ENCODE measurements around the gene PNPO.

The PNPO gene

DNA sequence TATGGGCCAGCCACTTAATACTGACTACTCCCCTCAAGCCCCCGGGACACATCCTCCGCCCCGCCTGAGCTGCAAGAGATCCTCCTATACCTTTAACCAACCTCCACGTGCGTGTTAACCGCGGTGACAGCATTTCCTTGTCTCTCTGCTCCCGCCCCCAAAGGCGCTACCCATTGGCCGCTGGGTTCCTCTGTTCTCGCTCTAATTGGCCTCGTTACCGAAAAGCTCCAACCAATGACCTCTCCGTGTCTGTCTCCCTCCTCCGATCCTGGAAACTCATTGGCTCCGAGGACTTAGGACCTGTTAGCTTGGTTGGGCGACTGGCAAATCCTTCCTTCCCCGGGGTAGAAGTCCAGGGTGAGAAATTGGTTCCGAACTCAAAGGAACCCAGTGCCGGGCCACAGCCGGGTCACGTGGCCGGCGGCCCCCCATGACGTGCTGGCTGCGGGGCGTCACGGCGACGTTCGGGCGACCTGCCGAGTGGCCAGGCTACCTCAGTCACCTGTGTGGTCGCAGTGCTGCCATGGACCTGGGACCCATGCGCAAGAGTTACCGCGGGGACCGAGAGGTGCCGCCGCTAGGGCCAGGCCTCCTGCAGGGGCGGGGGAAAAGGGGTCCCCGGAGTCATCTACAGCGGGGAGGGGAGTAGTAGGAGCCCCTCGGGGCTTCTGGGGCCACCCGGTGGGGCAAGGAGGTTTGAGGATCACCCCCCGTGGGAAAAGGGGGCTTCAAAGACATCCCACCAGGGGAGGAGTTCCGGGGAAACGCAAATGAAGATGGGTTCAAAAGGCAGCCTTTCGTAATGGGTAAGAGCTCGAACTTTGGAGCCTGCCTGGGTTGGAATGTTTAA lies at the start of gene PNPO:
Gene PNPO (plus strand): TSS at position 326 of the 850 bp plus-strand sequence. CDS start 105 bp downstream, at position 431.
- DNase-seq, result peak; percentile 96

DNA sequence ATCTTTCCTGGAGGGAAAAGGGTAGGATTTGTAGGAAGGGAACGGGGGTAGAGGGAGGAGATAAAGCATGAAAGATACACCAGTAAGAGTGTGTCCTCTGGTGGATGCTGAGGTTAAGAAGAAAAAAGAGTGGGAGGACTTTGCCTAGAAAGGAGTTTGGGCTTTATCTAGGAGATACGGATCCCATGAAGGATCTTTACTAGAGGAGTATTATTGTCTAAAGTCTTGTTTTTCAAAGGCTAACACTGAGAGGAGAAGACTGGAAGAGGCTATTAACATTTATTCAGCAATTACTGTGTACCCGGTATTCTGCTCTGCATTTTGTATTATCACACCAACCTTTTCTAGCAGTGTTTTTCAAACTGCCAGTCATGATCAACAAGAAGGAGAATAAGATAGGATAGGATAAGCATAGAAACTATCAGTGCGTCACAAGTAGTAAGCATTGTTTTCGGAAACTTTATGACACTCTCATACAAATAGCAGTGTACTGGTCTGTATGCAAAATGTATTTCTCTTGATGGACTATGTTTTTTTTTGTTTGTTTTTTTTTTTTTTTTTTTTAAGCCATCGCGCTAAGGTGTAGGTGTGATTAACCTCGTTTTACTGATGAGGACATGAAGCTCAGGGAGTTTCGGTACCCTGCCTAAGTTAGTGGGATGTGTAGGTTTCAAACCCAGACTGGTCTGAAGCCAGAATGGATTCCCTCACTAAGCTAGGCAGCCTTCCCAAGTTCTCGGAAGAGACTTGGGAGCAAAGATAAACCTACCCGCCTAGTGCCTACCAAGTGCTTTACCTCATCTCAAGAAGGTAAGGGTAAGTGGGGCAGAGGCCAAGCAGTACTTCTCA lies 46.6 kb upstream of the PNPO start:
- DNase-seq, result no peak

DNA sequence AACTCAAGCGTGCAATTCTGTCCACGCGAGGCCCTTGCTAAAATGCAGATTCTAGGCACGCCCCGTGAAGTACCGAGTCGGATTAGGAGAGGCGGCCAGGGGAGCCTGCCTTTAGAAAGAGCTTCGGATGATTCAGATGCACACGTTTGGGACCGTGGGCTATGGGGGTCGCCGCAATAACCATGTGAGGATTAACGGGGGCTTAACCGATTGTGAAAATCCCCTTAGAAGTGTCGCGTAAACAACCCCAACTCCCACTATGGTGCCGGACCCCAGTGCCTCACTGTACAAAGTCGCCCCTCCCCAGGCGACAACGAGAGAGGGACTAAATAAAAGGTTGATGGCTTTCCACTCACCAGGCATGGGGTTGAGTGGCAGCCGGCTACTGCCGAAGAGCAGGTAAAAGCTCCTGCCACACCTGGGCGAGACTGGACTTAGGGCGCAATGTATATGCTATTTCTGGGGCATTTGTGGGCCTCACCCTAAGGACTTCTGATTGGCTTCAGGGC lies 46.0 kb upstream of the PNPO start:
- no peak for DNase-seq

DNA sequence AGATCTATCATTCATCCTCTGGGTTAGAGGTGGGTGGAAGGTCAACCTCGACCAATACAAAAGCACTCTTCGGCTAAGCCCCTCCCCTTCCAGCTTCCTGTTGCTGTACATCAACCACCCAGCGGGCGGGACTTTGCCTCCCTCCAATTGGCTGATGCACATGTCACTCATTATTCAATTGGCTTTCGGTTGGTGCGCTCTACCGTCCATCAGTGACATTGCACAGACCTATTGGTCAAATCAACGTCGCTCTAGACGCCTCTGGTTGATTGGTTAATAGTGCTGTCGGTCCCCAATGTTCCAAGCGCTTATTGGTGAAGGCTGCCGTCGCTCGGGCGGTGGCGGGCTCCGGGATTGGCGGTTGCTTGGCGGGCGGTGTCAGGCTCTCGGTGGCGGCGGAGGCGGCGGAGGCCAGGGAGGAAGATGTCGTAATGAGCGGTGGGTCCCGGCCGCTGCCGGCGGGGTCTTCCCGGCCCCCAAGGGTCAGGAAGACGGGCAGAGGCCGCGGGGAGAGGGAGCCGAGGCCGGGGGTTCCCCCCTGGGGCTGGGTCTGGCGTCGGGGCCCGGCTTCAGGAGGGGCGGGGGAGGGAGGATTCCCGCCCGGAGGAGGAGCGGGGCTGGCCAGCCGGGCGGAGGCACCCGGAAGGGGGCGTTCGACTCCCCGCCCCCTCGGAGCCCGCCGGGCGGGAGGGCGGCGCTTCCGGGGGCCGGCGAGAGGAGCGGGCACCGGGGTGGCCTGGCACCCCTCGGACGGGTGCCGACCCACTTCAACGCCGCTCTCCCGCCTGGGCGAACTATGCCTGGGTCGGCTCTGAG lies 45.3 kb upstream of the PNPO start, which contains the start of gene SP2:
Gene SP2 (plus strand): TSS at position 381 of the 816 bp plus-strand sequence. CDS start 51 bp downstream, at position 432.
- DNase-seq, result peak; percentile 99

DNA sequence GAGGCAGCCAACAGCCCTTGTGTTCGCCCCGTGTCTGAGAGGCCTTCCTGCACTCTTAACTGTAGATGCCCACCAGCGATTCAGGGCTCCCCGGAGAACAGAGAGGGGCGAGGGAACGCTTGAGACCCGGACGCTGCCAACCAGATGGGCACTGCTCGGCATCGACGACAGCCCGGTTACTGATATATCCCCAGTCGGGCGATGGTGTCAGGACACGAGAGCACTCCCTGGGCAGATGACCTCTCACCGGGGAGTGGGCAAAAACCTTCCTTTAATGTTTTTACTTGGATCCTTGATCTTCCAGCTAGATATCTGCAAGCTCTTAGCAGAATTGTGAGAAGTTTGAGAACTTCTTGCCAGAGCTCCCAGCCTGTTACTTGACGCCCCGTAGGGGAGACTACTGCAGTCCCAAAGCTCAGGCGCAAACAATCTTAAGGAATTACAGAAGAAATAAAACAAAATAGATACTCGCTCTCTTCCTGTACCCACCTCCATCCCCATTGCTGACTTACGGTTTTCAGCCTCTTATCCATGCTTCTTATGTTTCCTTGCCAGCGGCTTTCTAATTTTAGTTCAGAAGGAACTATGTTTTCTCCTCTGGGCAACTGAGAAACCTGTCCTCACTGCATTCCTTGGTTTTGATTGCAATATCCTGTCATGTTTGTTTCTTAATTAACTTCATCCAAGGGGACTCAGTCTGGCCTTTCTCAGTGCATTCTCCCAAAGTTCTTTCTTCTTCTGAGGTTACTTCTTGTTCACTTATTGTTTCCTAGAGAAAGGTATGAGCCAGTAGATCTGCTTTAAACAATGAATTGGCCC lies 44.5 kb upstream of the PNPO start:
- no peak for DNase-seq

DNA sequence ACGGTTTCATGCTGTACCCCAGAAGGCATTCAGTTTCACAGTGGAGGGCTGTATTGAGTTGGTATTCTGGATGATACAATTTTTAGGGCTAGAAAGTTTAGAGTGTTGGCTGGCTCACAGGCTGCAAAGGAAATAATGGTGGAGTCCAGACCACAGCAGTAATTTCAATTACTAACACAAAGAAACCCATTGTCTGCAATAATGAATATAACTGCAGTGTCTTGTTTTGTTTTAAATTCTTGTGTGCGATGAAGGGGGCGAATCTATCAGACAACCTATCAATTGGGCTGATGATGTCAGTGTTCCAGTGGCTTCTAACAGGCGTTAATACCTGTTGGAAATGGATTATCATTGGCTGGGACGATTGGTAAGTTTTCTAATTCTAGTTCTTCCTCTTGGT lies 43.8 kb upstream of the PNPO start:
- DNase-seq, result no peak

DNA sequence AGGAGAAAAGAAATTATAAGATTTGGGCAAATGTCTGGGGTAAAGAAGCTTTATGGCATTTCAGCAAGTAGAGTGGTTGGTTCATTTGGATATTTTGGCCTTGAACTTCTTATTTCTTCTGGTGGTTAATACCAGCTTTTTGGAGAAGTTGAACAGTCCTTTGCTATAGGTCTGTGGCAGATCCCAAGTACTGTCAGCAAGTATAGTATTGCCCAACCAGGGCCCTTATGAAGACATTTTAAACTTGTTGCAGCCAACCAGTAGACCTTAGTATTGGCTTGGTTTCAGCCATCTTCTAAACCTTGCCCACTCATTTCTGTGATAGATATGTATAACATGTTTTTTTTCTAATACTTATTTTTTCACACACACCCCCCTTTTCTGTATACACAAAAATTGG lies 43.1 kb upstream of the PNPO start:
- no peak for DNase-seq

DNA sequence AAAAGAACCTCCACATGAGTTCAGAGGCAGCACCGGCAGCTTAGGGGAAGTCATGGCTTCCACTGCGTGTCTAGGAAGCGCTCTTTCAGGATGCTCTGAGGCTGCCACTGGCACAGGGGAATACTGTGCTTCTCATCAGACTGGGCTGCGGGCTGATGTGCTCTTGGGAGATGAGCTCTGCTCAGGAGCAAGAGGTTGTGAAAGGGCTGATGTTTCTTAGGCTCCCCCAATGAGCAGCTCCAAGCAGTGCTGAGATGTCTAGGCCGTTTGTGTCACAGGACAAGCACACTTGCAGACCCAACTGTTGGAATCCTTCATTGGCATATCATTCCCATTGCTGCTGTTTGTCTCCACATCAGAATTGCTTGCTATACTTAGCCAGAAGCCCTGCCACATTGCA lies 41.7 kb upstream of the PNPO start:
- DNase-seq, result no peak

DNA sequence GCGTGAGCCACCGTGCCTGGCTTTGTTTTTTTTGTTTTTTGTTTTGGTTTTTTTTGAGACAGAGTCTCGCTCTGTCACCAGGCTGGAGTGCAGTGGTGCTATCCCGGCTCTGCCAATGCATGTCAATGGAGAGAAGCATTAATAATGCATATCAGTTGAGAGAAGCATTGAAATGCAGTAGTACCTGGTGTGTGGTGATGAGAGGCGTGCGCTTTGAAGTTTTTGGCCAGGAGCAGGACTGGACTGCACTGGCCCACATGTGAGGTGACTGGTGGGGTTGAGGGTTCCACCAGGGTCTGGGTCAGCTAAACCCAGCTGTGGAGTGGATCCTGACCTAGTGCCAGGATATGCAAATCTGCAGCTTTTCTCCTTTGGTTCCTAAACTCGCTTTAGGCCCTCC lies 39.9 kb upstream of the PNPO start:
- no peak for DNase-seq

DNA sequence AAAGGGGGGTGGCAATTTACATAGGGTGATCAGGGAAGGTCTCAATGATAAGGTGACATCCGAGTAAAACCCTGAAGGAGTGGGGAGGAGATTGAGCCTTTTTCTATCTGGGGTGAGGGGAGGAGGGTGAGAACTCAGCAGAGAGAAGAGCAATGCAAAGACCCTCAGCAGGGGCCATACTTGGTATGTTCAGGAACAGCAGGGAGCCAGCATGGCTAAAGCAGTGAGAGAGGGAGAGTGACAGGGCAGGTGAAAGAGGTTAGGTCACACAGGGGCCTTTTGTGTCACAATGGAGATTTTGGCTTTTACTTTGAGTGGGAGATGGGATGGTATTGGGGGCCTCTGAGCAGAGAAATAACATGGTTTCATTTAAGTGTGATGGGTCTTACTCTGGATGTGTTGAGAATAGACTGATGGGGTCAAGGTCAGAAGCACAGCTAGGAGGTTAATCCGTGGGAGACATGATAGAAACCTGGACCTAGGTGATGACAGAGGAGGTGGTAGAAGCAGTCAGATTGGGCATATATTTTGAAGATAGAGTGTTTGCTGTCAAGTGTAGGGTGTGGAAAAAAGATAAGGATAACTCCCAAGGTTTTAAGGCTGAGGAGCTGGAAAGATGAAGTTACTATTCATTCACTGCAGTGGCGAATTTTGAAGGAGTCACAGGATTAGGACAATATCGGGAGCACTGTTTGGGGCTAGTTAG lies 39.2 kb upstream of the PNPO start:
- no peak for DNase-seq

DNA sequence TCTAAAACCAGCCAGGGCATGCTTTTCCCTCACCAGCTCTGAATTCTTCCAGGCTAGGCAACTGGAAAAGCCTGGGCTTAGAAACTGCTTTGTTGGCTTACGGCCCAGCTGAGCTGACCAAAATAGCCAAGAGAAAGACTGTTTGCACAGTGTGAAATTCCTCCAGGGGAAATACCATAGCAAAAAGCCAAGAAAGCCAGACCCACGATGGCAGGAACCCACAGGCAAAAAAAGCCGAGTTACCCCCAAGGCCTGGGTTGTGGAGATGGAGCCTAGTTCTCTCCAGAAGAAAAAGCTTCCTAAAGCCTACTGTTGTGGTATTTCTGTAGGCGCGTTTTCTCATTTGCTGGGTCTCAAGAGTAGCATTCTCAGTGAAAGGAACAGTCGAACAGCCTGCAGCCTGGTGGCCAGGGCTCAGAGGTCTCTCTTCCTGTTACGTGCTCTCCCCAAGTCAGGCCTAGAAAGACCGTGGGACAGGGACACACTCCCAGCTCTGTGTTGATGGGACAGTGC lies 36.1 kb upstream of the PNPO start:
- DNase-seq, result no peak

DNA sequence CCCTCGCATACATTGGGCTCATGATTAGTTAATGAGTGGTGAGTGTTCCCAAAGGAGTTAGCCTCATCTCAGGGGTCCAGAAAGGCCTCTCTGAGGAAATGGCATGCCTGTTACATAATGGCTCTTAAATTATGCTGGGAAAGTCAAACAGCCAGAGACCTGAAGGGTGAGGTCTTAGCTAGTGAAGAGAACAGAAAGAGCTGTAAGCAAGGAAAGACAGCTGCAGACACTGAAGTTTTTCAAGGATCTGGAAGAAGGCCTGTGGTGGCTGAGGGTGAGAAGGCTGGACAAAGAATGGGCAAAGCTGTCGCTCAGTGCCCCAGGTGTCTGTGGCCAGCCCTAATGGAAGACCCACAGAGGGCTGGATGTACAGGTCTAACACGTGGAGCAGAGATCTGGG lies 34.9 kb upstream of the PNPO start:
- DNase-seq, result no peak

DNA sequence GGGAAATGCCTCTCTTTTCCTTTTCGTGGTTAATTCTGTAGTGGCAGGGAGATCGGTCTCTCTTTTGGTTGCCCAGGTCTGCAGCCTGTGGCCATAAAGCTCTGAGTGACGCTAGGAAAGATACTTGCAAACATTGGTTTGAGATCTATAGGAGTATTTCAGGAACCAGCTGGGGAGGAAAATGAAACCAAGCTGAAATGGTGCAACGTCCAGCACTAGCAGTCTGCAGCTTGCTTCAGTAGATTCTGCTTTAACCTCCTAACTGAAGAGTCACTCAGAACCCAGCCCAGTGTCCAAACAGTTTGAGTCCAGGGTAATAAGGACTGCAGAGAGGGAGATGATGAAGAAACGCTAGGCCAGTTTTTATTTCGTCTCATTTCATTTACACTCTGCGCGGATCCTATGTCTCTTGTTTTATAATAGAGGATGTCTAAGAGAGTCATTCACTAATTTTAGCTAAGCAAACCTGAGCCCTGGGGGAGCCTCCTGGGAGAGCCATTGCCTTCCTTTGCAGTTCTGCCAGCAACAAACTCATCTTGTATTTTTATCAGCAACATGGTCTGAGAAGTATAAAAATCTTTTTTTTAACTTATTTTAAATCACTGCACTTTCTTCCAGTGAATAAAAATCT lies 33.3 kb upstream of the PNPO start:
- DNase-seq, result no peak

DNA sequence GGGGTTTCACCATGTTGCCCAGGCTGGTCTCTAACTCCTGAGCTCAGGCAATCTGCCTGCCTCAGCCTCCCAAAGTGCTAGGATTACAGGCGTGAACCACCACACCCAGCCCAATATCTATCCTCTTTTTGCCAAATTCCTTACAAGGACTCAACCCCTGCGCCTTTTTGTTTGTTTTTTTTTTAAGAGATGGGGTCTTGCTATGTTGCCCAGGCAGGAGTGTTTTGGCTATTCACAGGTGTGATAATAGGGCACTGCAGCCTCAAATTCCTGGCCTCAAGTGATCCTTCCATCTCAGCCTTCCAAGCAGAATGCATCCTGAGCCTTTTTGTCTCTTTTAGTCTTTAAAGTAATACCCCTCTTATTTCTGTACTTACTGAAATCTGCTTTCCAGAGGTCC lies 28.3 kb upstream of the PNPO start:
- DNase-seq, result no peak

DNA sequence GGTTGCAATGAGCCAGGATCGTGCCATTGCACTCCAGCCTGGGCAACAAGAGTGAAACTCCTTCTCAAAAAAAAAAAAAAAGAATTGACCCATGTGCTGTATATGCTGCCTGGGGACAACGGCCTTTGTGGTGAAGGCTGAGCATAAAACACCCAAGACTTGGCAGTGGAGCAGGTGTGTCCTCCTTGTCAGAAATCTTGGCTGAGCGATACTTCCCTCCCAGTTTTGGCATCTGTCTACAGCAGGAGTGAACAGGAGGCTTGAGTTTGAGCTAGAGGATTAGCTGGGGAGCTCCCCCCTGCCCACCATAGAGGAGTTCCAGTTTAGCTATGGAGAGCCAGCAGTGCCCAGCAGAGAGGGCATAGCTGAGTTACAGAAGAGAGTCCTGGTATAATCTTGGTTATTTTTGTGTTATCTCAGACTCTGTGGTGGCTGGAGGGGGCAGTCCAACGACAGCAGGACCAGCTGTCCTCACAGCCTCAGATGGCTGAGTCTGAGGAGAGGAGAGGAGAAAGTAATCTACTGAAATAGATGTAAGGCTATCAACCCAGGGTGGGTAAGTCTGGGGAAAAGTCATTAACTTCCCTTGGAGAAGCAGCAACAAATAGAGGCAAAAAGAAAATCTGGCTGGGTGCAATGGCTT lies 26.9 kb upstream of the PNPO start:
- DNase-seq, result no peak

DNA sequence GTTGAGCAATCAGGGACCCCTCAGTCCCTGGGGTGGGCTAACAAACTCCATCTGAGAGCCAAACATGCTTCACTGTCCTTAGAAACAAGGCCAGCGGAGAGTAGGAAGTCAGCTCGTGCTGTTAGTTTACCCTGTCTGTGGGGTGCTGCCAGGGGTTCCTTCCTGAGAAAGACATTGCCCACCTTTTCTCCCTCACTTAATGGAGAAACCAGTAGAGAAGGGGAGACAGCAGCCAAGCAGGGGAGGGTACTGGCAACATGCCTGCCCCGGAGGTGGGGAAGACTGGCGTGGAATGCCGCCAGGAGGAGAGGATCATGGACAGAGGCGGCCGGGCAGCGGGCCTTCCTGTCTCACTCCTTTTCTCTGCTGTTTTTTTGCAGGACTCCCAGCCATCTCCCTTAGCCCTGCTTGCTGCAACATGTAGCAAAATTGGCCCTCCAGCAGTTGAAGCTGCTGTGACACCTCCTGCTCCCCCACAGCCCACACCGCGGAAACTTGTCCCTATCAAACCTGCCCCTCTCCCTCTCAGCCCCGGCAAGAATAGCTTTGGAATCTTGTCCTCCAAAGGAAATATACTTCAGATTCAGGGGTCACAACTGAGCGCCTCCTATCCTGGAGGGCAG lies 25.5 kb upstream of the PNPO start:
- DNase-seq, result no peak

DNA sequence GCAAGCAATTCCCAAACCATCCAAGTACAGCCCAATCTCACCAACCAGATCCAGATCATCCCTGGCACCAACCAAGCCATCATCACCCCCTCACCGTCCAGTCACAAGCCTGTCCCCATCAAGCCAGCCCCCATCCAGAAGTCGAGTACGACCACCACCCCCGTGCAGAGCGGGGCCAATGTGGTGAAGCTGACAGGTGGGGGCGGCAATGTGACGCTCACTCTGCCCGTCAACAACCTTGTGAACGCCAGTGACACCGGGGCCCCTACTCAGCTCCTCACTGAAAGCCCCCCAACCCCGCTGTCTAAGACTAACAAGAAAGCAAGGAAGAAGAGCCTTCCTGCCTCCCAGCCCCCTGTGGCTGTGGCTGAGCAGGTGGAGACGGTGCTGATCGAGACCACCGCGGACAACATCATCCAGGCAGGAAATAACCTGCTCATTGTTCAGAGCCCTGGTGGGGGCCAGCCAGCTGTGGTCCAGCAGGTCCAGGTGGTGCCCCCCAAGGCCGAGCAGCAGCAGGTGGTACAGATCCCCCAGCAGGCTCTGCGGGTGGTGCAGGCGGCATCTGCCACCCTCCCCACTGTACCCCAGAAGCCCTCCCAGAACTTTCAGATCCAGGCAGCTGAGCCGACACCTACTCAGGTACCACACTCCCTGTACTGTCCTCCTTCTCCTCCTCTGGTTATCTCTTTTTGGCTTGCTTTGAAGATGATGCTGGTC lies 24.7 kb upstream of the PNPO start:
- DNase-seq, result no peak

DNA sequence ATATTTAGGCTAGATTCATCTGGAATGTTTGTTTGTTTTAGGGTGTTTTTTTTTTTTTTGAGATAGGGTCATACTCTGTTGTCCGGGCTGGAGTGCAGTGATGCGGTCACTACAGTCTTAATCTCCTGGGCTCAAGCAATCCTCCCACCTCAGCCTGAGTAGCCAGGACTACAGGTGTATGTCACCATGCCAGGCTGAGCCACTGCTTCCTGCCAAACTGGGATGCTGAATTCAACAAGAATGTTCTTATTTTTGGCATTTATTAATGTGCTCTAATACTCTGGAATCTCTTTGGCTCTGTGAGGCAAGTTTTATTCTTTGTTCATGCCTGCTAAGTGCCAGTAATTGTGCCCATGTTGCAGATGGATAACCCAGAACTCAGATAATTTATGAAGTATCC lies 23.8 kb upstream of the PNPO start:
- DNase-seq, result no peak

DNA sequence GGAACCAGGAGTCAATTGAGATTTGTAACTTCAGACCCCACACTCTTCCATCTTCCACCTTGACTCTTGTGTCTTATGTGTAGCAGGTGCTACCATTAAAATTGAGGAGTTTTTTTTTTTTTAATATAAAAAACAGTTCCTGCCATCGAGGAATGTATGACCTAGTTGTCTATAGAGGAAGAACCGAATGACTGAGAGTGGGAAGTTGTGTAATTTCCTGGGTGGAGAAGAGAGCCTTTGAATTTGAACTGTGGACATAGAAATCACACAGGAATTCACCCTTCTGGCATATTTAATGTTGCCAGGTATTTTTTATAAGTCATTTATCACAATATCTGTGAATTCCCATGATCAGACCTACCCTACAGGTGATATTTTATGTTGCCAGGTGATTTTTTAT lies 23.4 kb upstream of the PNPO start:
- DNase-seq, result no peak
